ENCODE data around the gene EHMT1. TPM values are rescaled to one million over a fixed set of nuclear protein-coding genes. Genes with fewer than 3 reads are reported as not detected.
"Not testable (repeated sequence)": the region's sequence is repeated elsewhere in the genome, so short reads cannot be mapped to it uniquely, and the experiment has no call there.

EHMT1 gene
- total RNA-seq, 1 donor, result 31.4 TPM

- peak; percentile 59 for DNase-seq (ENCODE audit: low read depth)
- TF ChIP-seq, protein P1, sequence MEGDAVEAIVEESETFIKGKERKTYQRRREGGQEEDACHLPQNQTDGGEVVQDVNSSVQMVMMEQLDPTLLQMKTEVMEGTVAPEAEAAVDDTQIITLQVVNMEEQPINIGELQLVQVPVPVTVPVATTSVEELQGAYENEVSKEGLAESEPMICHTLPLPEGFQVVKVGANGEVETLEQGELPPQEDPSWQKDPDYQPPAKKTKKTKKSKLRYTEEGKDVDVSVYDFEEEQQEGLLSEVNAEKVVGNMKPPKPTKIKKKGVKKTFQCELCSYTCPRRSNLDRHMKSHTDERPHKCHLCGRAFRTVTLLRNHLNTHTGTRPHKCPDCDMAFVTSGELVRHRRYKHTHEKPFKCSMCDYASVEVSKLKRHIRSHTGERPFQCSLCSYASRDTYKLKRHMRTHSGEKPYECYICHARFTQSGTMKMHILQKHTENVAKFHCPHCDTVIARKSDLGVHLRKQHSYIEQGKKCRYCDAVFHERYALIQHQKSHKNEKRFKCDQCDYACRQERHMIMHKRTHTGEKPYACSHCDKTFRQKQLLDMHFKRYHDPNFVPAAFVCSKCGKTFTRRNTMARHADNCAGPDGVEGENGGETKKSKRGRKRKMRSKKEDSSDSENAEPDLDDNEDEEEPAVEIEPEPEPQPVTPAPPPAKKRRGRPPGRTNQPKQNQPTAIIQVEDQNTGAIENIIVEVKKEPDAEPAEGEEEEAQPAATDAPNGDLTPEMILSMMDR (IDR thresholded peaks at IDR 0.05; ENCODE audit: insufficient read depth, low read length), result no peak
- H3K4me3 ChIP-seq (ENCODE audit: low read depth, low read length), result peak overlapping the region; percentile 80
Measured at GRCh38 chr9:137619240-137620047, 639 bp downstream of the EHMT1 start.

GRCh38 chr9:137620048-137620405 is 1.2 kb downstream of the EHMT1 start:
- peak overlapping the region; percentile 80 for H3K4me3 ChIP-seq (ENCODE audit: low read depth, low read length)
- TF ChIP-seq, protein P1 (IDR thresholded peaks at IDR 0.05; ENCODE audit: insufficient read depth, low read length), result no peak
- no peak for DNase-seq (ENCODE audit: low read depth)

GRCh38 chr9:137620581-137620980 is 1.8 kb downstream of the EHMT1 start:
- H3K4me3 ChIP-seq (ENCODE audit: low read depth, low read length), result peak overlapping the region; percentile 80
- DNase-seq (ENCODE audit: low read depth), result no peak
- TF ChIP-seq, protein P1 (IDR thresholded peaks at IDR 0.05; ENCODE audit: insufficient read depth, low read length), result no peak

DNA sequence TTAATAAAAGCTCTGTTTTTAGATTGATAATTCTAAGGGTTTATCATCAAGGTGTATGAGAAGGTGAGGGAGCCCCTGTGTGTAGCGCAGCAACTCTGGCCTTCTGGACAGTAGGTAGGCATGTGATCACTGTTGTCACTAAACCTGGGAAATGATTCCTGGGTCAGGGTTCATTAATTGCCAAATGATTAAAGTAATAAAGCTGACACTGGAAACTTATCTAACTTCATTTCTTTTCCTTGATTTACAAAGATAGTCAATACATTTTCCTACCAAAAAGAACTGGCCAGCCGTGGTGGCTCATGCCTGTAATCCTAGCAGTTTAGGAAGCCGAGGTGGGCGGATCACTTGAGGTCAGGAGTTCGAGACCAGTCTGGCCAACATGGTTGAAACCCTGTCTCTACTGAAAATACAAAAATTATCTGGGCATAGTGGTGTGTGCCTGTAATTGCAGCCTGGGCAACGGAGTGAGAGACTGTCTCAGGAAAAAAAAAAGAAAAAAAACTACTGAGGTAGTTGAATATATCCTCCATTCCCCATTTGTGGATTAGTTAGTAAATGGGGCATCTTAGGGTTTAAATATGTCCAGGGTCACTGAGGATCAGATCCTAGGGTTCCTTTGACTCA is 2.4 kb downstream of the EHMT1 start:
- no peak for DNase-seq (ENCODE audit: low read depth)

GRCh38 chr9:137622211-137622610 is 3.4 kb downstream of the EHMT1 start:
- H3K4me3 ChIP-seq (ENCODE audit: low read depth, low read length); DNase-seq (ENCODE audit: low read depth): not testable (repeated sequence)

More for the DNA sequence above, 2.4 kb downstream of the EHMT1 start:
- TF ChIP-seq, protein P1 (IDR thresholded peaks at IDR 0.05; ENCODE audit: insufficient read depth, low read length), result peak; percentile 56
- no peak overlapping the region for H3K4me3 ChIP-seq (ENCODE audit: low read depth, low read length)

GRCh38 chr9:137626464-137626863 is 7.7 kb downstream of the EHMT1 start:
- TF ChIP-seq, protein P1 (IDR thresholded peaks at IDR 0.05; ENCODE audit: insufficient read depth, low read length), result no peak
- no peak for DNase-seq (ENCODE audit: low read depth)

GRCh38 chr9:137627406-137627805 is 8.6 kb downstream of the EHMT1 start:
- DNase-seq (ENCODE audit: low read depth); H3K4me3 ChIP-seq (ENCODE audit: low read depth, low read length): not testable (repeated sequence)

More at GRCh38 chr9:137626464-137626863, 7.7 kb downstream of the EHMT1 start:
- H3K4me3 ChIP-seq (ENCODE audit: low read depth, low read length), result no peak overlapping the region

All from fibroblast of the aortic adventitia (primary cell).